Measurements from ENCODE around the gene TMEM87B.

DNA sequence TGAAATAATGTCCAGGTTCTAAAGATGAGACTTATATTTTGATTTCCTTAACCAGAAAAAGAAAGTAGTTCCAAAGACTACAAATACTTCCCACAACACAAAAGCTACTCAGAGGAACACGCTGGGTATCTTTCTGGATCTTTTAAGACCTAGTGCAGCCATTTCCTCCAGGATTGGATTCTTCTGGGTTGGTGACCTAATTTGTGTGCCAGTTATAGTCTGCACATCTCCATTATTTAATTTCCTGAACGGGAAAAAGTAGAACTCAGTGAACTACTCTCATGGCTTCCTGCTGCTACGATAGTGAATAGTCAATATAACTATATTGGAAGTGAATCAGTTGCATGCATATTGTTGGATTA, 1.5 kb downstream of the TMEM87B start:
- no peak for TF ChIP-seq POLR2A (IDR thresholded peaks at IDR 0.05)
- TF ChIP-seq, protein P1, sequence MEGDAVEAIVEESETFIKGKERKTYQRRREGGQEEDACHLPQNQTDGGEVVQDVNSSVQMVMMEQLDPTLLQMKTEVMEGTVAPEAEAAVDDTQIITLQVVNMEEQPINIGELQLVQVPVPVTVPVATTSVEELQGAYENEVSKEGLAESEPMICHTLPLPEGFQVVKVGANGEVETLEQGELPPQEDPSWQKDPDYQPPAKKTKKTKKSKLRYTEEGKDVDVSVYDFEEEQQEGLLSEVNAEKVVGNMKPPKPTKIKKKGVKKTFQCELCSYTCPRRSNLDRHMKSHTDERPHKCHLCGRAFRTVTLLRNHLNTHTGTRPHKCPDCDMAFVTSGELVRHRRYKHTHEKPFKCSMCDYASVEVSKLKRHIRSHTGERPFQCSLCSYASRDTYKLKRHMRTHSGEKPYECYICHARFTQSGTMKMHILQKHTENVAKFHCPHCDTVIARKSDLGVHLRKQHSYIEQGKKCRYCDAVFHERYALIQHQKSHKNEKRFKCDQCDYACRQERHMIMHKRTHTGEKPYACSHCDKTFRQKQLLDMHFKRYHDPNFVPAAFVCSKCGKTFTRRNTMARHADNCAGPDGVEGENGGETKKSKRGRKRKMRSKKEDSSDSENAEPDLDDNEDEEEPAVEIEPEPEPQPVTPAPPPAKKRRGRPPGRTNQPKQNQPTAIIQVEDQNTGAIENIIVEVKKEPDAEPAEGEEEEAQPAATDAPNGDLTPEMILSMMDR (IDR thresholded peaks at IDR 0.05): no peak

Data from upper lobe of left lung (tissue), 4 donors.